CD4-positive, alpha-beta T cell treated with Interleukin-12 subunit alpha and Interleukin-12 subunit beta, for 1 hour (primary cell): ENCODE measurements around the gene SMIM10L1.
A peak's percentile ranks its signal among the peaks of the same experiment; 100 is the strongest.

ENCODE experiments used
- DNase-seq: peaks from one replicate; pipeline ENCODE4 v3.0.0-alpha.2; 2020

SMIM10L1 gene

DNA sequence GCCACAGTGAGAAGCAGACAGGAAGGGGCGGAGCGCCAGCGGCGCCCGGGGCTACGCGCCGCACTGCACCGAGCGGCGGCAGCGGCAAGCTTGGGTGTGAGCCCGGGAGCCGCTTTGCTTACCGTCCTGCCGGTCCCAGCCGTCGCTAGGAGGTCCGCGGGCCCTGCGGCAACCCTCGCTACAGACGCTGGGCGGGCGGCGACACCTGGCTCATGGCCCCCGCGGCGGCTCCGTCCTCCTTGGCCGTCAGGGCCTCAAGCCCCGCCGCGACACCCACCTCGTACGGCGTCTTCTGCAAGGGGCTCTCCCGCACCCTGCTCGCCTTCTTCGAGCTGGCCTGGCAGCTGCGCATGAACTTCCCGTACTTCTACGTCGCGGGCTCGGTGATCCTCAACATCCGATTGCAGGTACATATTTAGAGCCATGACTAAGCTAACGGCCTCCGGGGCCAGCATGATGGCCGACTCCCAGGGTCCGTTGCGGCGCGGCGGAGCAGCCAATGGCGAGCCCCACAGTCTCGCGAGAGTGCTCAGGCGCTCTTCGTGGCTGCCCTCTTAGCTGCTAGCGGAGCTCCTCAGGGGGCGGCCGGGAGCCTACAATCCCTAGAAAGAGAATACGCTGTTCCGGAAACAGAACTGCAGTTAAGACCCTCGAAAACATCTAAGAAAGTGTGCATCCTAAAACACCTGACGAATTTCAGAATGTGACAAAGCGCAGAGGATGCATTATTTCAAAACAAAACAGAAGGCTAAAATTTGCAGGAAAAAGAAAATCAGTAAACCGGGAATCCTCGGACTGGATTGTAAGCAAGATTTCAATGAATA, at the start of gene SMIM10L1:
Gene SMIM10L1, plus strand, starts transcription at position 50 of the 824 bp plus-strand sequence. Its CDS starts 163 bp downstream, at position 213.
- DNase-seq = peak; percentile 89

DNA sequence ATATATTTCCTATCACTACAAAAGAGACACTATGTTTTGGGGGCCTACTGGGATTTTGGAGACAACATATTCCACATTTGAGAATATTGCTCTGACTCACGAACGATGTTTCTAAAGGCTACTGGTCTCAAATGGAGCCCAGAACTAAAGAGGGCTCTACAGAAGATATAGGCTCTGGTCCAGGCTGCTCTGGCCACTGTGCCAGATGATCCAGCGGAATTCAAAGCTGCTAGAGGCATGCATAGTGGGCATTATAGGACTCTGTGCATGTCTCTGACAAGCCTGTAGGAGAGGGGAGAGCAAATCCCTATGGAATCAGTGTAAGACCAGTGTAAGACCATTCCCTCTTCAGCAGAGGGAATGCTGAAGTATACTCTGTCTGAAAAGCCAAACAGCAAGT, 40.6 kb upstream of the SMIM10L1 start:
- DNase-seq = no peak

GRCh38 chr12:11130999-11131398, 40.0 kb upstream of the SMIM10L1 start:
- DNase-seq = no peak

GRCh38 chr12:11133162-11133561, 37.8 kb upstream of the SMIM10L1 start:
- DNase-seq = no peak

DNA sequence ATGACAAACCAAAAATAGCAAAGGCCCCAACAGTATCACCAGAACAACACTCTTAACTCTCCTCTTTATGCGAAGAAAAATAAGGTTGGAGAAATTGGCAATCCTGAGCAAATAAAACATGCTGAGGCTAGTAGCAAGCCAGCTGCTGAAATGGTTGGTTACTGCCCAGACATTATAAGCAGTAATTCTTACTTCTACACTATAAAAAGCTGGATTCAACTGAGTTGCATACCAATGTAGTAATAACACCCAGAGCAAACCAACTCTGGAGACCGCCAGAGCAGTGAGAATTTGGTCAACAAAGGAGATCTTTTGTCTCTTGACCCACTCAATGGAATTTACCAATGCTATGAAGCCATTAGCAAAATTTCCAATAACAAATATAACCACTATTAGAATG, 37.2 kb upstream of the SMIM10L1 start:
- no peak for DNase-seq

DNA sequence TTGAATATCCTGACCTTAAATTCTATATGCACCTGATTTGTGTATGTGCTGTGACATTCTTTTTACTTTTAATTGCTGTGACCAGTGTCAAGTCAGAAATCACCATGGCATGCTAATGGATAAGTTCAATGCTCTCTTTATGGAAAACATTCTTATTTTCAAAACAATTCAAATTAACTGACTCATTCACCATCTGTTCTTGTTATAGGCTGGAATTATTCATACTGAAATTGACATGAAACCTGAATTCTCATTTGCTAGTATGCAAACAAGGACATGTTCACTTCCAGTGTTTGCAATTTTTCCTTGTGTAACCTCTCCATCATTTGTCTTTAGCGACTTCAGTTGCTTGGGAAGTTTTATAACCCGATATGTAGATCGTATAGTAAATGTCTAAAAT, 36.7 kb upstream of the SMIM10L1 start, which contains the start of gene TAS2R30:
Gene TAS2R30, minus strand, starts transcription at position 340 of the 400 bp plus-strand sequence. CDS start 400 bp downstream, outside the sequence.
- no peak for DNase-seq

GRCh38 chr12:11136075-11136474, 34.9 kb upstream of the SMIM10L1 start:
- DNase-seq = no peak

- DNase-seq = no peak
These were observed 27.6 kb upstream of the SMIM10L1 start for GRCh38 chr12:11143352-11143751.

DNA sequence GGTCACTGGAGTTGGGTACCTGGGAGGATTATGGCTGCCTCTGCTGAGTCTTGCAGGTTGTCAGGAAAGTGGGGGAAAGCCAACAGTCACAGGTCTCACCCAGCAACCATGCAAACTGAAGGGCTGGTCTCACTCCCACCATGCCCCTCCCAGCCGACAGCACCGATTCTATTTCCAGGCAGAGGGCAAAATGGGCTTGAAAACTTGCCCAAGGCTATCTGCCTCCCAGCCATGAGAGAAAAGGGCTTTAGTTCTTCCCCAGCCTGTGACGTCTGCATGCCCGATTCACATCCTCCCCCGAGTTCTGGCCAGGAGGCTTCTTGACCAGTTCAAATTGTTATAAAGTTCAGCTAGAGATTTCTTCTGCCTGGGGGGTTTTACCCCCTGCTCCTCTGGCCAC, 26.7 kb upstream of the SMIM10L1 start:
- DNase-seq = no peak

DNA sequence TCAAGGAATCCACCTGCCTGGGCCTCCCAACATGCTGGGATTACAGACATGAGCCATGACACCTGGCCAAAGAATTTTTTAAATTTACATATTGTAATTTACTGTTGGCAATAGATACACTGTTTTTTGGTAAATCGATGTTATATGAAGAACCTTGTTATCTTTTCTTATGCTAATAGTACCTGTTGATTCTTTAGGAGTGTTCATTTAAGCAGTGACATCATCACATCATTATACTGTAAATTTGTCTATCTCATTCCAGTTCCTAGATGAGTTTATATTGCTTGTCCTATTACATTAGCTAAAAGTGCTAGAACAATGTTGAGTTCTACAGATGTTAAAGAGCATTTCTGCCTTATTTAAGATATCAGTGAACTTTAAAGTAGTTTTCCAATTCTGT, 23.6 kb upstream of the SMIM10L1 start:
- no peak for DNase-seq

- DNase-seq = no peak
These were observed 20.2 kb upstream of the SMIM10L1 start for GRCh38 chr12:11150832-11151231.

GRCh38 chr12:11152725-11153124, 18.3 kb upstream of the SMIM10L1 start:
- no peak for DNase-seq

- no peak for DNase-seq
These were observed 16.5 kb upstream of the SMIM10L1 start for GRCh38 chr12:11154400-11154925.

DNA sequence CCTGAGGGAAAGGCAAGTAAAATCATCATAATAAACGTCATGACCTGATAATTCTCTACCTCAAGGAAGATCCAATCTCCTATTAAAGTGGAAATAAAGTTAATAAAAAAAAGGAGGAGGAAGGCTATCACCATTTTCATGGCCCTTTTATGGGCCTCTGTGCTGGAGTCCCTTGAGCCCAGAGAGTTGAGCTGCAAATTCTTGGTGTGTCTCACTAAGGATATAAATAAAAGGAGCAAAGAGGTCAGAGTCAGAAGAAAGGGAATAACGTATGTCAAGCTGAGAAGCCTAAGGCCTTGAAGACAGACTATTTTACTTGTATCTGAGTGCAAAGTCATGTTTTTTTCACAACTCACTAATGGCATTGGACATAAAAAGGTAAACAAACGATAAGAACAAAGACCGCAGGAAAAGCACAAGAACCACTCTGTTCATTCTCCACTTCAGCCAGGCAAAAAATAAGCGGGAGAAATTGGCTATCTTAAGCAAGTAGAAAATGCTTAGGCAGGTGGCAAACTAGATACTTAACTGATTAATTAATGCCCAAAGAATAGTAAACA, 12.0 kb upstream of the SMIM10L1 start:
- no peak for DNase-seq

DNA sequence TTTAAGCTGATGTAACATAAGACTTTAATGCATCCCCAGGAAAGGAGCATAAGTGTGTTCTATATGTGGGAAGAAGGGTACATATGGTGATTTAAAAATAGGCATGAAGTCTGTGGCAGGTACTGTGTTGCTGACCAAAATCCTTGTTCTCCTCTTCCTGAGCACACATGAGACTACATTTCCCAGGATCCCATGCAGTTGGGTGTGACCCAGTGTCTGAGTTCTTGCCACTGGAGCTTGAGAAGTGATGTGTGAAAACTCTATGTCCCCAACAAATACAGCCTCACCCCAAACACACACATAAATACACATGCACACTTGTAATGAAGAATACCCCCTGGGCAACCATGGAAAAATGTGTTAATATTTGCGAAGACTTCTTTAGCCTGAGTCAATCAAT, 8.5 kb upstream of the SMIM10L1 start:
- no peak for DNase-seq

- DNase-seq = no peak
These were observed 6.6 kb upstream of the SMIM10L1 start for GRCh38 chr12:11164384-11164783.

DNA sequence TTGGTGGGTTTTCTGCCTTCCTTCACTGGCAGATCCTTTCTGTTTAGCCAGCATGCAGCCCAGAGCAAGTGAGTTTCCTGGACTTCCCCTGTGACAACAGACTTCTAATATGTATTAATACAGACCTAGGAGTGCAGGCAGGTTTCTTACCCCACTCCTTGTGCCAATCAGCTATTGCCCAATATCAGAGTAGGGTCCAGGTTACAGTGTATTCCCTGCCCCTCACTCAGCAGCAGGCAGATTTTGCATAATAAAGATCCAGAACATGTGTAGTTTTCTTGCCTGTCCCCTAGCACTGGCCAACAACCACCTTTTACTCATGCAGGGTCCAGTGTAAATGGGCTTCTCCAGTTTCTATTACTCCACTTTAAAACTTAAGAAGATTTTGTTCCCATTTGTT, 4.7 kb upstream of the SMIM10L1 start:
- DNase-seq = no peak

- DNase-seq = no peak
These were observed 217 bp upstream of the SMIM10L1 start for GRCh38 chr12:11170810-11171144.

DNA sequence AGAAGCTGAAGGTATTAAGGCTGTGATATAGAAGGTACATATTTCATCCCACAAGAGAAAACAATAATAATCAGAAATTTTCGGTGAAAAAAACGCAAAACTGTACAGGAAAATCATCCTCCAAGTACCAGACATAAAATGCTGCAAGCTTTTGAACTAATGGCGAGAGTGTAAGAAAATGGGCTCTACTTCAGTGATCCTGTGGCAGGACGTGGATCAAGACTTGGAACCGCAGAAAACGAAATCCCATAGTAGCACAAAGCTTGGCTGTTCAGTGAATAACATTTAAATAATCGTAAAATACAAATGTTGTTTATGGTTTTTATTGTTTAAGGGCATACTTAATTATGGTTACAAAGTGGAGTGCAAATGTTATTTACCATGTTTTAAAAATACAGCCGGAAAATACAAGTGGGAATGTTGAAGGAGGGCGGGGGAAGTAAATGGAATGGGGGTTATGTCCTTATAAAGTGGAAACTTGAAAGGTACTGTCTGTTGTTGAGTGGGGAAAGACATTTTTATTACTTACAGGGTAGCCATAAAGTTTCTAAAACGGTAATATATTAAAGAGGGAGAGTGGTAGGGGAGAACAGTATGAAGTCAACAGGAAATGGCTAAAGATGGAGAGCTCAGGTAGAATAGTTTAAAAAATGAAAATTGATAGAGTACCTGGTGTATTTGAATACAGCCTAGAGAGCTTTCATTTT, 1.1 kb downstream of the SMIM10L1 start:
- no peak for DNase-seq

GRCh38 chr12:11174022-11174421, 3.0 kb downstream of the SMIM10L1 start:
- no peak for DNase-seq

DNA sequence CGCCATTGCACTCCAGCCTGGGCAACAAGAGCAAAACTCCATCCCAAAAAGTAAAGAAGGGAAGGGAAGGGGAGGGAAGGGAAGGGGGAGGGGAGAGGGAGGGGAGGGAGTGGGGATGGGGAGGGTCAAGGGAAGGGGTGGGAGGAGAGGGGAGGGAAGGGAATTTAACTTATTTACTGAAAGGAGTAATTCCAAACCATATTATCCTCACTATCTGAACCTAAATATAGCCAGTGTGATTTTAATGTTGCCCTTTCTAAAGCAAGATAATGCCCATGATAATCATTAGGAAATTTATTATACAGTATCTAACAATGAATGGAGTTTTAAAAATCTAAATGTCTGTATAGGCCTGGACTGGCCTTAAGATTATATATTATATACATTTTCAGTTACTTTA, 7.3 kb downstream of the SMIM10L1 start:
- no peak for DNase-seq

- DNase-seq = no peak
These were observed 11.5 kb downstream of the SMIM10L1 start for GRCh38 chr12:11182529-11182928.

- DNase-seq = no peak
These were observed 12.0 kb downstream of the SMIM10L1 start for GRCh38 chr12:11183011-11183410.

DNA sequence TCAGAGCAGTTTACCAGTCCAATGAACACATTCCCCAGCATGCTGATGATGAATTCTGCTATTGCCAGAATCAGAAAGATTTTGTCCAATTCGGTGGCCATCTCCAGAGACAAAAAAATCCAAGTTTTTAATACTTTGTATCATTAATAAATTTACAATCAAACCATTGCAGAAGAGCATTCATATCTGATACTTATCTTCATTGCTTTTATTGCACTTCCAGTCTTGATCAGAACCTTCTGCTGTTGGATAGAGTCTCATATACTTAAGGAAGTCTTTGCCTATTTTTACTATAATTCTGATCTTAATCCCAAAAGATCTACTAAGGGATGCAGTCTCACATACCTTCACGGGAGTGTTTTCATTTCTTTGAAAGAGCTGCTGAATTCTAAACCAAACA, 15.8 kb downstream of the SMIM10L1 start, which contains the start of gene TAS2R42:
Gene TAS2R42, minus strand, starts transcription at position 101 of the 400 bp plus-strand sequence. Its CDS starts 0 bp downstream, at position 101.
- no peak for DNase-seq
